HG02840 (cell line): ENCODE results near the gene LYZL4.

Experiments used
- ATAC-seq: cut with Tn5 transposase; IDR thresholded peaks from one replicate; pipeline ENCODE4 v1.9.1; 2021; ENCODE audit warnings: mild to moderate bottlenecking, moderate library complexity, moderate number of reproducible peaks; ENCODE audit not compliant: unreplicated experiment, low FRiP score

LYZL4 gene

DNA sequence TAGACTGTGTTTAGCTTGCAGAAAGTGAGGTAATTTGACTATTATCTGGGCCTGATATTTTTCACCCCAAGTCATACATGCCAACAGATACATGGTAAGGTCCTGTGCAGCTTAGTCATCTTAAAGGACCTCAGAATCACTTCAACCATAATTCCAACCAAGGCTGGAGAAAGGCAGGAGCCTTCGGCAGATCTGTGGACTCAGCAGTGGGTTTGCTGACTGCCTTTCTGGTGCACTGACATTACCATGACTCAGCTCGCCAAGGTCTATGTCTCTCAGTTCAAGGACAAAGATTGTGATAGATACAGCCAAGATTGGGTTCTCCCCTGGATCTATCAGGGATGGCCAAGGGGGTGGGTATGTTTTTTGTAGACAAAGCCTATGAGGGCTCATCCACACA, 32.7 kb downstream of the LYZL4 start:
- ATAC-seq: no peak

DNA sequence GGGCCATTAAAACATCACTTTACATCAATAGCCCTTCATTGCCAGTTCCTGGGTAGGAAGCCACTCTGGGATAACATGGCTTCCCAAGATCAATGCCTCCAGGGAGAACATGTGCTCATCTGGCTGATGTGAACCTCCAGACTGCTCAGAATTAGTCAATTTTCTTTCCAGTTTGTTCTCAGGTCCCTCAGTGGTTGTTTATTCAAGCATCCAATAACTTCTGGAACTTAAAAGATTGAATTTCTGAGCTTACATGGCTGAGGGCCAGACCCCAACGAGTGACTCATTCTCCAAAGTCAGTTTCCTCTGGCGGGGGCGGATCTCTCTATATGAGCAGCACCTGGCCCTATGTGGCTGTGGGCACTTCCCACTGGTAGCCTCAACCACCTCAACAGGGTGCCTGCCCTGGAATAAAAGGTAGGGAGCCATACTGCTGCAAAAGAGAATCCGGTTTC, 34.0 kb downstream of the LYZL4 start:
- no peak for ATAC-seq

GRCh38 chr3:42375121-42375800, 35.1 kb downstream of the LYZL4 start:
- no peak for ATAC-seq

DNA sequence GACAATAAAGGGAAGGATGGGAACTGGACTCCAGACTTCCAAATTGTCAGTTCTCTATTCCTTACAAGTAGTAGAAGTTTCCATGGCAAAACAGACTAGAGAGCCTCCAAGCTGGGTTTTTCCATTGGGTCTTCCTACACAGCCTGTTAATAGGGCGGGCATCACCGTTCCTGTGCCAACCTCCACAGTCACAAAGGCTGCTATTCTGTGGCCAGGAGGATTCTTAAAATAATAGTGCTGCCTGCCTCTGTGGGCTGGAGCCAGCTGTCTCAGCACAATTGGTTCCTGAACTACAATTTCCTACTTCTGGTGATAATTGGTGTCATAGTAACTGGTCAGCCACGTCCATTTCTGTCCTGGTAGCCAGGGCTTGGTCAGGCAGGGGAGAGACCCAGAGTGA, 38.6 kb downstream of the LYZL4 start:
- no peak for ATAC-seq

DNA sequence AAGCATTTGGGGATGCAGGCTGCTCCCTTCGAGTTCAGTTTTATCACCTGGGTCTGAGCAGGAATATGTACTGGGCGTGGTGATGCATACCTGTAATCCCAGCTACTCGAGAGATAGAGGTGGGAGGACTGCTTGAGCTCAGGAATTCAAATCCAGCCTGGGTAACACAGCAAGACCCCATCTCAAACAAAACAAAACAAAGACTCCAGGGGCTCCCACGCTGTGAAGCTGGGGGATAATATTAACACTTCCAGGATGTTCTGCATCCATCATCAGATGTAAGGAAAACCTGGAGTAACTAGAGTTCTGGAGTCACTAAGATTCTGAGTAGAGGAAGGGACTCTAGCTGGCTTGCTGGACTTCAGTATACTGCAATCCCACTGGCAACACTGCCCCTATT, 40.6 kb downstream of the LYZL4 start:
- no peak for ATAC-seq

DNA sequence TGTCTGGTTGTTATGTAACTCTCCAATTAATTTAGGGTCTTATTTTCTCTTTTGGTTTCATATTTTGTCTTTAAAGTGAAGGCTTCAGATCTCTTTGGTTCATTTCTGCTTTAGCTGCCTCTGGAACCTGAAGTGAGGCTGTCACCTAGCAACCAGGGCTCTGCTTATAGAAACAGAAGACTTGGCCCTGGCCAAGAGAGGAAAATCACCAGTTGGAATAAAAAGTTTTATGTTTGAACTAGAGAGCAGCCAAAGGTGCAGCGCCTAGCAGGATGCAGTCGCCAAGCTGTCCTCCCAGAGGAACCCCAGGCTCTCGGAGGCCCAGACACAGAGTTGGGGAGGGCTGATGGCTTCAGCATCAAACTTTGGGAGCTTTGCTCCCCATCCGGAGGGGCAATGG, 41.1 kb downstream of the LYZL4 start:
- no peak for ATAC-seq

DNA sequence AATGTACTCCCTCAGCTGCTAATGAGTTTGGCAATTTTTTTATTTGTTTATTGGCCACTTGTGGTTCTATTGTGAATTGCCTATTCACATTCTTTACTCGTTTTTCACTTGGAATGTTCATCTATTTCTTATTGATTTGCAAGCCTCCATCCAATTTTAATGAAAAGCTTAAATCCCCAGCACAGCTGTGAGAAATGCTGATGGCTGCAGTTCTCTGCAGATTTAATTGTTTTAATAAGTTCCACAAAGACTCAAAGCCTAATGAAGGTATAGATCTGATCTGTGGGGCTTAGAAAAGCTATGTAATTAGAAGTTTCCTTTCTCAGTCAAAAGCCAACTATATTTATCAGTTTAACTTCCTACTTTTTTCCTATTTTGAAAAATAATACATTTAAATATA, 41.5 kb downstream of the LYZL4 start:
- no peak for ATAC-seq

GRCh38 chr3:42367903-42368302, 42.5 kb downstream of the LYZL4 start:
- no peak for ATAC-seq

GRCh38 chr3:42366550-42366949, 43.9 kb downstream of the LYZL4 start:
- no peak for ATAC-seq

- ATAC-seq: no peak
Measured at GRCh38 chr3:42357335-42357734, 53.1 kb downstream of the LYZL4 start.

GRCh38 chr3:42355612-42356011, 54.8 kb downstream of the LYZL4 start:
- ATAC-seq: no peak

- no peak for ATAC-seq
Measured at GRCh38 chr3:42353631-42354030, 56.8 kb downstream of the LYZL4 start.

DNA sequence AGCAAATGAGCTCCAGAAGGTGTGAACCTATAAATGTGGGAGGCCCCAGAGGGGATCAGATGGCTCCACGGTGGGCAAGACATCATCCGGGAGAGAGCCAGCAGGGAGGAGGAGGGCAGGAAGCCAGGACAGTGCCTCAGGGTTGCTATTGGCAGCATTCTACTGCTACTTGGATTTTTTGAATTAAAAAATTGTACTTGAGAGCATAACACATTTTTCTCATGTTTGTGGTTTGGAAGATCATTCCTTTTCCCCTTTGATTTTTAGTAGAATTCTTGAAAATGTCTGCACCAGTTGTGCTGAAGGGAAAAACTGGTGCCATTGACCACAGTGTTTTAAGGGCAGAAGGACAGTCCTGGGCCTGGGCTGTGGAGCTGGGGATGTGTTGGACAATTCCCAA, 59.2 kb downstream of the LYZL4 start:
- no peak for ATAC-seq

DNA sequence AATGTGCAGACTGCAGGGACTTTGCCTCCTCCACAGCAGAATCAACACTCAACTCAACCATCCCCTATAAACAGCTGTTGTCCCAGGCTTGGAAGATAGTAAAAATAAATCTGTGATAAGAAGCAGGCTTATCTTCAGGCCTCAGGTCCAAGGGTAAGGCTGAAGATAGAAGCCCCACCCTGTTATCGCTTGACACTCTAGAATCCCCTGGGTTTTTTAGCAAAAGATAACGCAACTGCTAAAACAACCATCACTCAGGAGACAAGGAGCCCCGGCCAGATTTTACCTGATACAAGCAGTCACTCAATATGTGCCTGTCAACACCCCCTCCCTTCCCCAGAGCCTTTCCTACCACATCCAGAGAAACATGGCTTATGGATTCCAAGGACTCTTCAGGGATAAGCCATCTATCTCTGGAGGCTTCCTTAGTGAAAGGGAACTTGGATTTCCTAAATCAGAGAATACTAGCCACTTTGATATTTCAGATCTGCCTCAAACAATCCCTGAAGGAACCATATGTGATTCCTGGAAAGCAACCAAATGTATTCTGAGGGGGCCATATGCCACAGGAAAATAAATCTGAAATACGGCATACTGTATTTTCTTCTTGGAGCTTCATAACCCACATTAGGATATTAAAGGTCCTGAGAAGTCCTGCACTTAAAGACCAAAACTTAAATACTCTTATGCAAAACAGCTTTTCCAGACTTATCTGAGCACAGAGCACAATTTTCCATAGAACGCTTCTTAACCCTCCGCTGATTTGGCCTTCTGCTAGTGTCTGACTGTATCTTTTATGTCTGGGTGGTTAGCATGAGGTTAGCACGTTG, 60.4 kb downstream of the LYZL4 start:
- ATAC-seq: no peak

- no peak for ATAC-seq
Measured at GRCh38 chr3:42347928-42348327, 62.5 kb downstream of the LYZL4 start.
